ENCODE measurements around the gene LTBP2.

The LTBP2 gene

DNA sequence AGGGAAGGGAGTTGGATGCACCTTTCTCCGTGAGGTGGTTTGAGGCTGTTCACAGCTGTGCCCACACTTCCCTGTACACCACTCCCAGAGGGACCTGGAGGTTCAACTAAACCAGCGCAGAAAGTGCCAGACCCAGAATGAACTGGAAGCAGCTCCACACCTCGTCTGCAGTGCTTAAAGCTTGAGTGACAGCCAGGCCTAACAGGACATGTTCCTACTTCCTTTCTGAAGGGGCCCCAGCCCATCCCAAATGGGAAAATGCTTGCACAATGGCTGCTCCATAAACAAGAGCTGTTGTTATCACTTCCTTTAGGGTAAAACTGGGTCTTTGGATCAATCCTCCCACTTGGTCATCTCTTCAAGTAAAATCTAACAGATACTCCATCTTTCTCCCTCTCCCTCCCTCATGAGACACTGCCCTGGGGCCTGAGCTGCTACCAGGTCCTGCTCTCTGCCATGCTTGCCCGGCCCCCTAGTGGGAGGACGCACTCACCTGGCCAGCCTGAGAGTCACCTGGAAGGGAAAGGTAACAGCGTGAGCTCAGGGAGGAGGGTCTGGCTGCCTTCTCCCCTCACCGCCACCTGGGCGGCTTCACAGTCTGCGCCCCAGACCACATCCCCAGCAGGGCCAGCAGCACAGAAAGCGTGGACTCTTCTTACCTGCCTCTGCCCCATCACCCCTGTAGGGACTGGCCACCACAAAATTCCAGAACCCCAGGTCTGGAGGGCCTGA, 85.0 kb downstream of the LTBP2 start:
- no peaks in the 10 kb centered on the region for H3K9me3 ChIP-seq (replicated peaks; ENCODE audit: insufficient read depth, low read length)
- H3K4me2 ChIP-seq (ENCODE audit: low read depth, low read length) = no peak overlapping the region
- no peak for TF ChIP-seq EZH2 (optimal IDR thresholded peaks at IDR 0.05; ENCODE audit: low read depth, low read length)
- TF ChIP-seq, protein P1, sequence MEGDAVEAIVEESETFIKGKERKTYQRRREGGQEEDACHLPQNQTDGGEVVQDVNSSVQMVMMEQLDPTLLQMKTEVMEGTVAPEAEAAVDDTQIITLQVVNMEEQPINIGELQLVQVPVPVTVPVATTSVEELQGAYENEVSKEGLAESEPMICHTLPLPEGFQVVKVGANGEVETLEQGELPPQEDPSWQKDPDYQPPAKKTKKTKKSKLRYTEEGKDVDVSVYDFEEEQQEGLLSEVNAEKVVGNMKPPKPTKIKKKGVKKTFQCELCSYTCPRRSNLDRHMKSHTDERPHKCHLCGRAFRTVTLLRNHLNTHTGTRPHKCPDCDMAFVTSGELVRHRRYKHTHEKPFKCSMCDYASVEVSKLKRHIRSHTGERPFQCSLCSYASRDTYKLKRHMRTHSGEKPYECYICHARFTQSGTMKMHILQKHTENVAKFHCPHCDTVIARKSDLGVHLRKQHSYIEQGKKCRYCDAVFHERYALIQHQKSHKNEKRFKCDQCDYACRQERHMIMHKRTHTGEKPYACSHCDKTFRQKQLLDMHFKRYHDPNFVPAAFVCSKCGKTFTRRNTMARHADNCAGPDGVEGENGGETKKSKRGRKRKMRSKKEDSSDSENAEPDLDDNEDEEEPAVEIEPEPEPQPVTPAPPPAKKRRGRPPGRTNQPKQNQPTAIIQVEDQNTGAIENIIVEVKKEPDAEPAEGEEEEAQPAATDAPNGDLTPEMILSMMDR (IDR thresholded peaks at IDR 0.05; ENCODE audit: low read length) = no peak
- no peaks in the 10 kb centered on the region for H3F3A ChIP-seq (ENCODE audit: insufficient read depth, low read length)
- H2AFZ ChIP-seq (ENCODE audit: low read length) = no peak overlapping the region
- no peaks in the 10 kb centered on the region for H3K79me2 ChIP-seq (ENCODE audit: low read length)
- H3K9ac ChIP-seq (ENCODE audit: low read length) = no peak overlapping the region
- H3K36me3 ChIP-seq (replicated peaks; ENCODE audit: insufficient read depth, low read length) = no peaks in the 10 kb centered on the region
- no peak overlapping the region for H3K4me3 ChIP-seq (ENCODE audit: low read length)
- no peak overlapping the region for H3K27ac ChIP-seq (ENCODE audit: low read length)
- H3K27me3 ChIP-seq (replicated peaks; ENCODE audit: insufficient read depth, low read length) = peaks cover 6% of the 10 kb centered on the region; the same call in 1 of the 2 replicates
- H3K9me2 ChIP-seq (replicated peaks; ENCODE audit: insufficient read depth, low read length) = no peaks in the 10 kb centered on the region
- H4K20me1 ChIP-seq (ENCODE audit: insufficient read depth, low read length) = no peaks in the 10 kb centered on the region
- DNase-seq = no peak
- peaks cover 15% of the 10 kb centered on the region for H3K4me1 ChIP-seq (ENCODE audit: low read length)

DNA sequence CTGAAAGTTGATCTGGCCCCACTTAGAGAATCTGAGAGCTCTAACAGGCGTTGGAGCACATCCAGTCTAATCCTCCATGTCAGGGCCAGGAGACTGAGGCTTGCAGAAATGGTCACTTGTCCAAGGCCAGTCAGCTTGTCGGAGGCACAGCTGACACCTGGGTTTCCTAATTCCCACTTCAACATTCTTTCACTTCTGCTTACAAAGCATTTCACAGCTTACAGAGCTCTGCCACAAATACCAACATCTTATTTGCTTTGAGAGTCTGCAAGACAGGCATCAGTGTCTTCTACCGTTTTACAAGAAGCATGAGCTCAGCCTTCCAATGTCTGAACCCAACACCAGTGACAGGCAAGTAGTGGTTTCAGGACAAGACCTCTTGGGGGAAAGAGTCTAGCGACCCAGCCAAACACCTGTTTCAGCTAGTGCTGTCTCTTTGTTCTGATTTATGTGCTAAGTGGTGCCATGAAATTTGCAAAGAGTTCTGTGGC, 86.6 kb downstream of the LTBP2 start:
- Histone ChIP-seq H3K4me1 (ENCODE audit: low read length) (peaks cover 15% of the 10 kb centered on the region), H3K36me3 (replicated peaks; ENCODE audit: insufficient read depth, low read length) (no peaks in the 10 kb centered on the region), H3K27ac (ENCODE audit: low read length) (no peak overlapping the region), H4K20me1 (ENCODE audit: insufficient read depth, low read length) (no peaks in the 10 kb centered on the region), H3F3A (ENCODE audit: insufficient read depth, low read length) (no peaks in the 10 kb centered on the region), H3K79me2 (ENCODE audit: low read length) (no peaks in the 10 kb centered on the region), H3K9ac (ENCODE audit: low read length) (no peak overlapping the region), H3K27me3 (replicated peaks; ENCODE audit: insufficient read depth, low read length) (peaks cover 12% of the 10 kb centered on the region), H2AFZ (ENCODE audit: low read length) (no peak overlapping the region), H3K4me2 (ENCODE audit: low read depth, low read length) (no peak overlapping the region), H3K9me2 (replicated peaks; ENCODE audit: insufficient read depth, low read length) (no peaks in the 10 kb centered on the region), H3K4me3 (ENCODE audit: low read length) (no peak overlapping the region), H3K9me3 (replicated peaks; ENCODE audit: insufficient read depth, low read length) (no peaks in the 10 kb centered on the region)
- DNase-seq = peak; percentile 10
- TF ChIP-seq EZH2phosphoT487 (IDR thresholded peaks at IDR 0.05; ENCODE audit: low read length) = no peak
- no peak for TF ChIP-seq EZH2 (optimal IDR thresholded peaks at IDR 0.05; ENCODE audit: low read depth, low read length)
- TF ChIP-seq, protein P1 (IDR thresholded peaks at IDR 0.05; ENCODE audit: low read length) = no peak

DNA sequence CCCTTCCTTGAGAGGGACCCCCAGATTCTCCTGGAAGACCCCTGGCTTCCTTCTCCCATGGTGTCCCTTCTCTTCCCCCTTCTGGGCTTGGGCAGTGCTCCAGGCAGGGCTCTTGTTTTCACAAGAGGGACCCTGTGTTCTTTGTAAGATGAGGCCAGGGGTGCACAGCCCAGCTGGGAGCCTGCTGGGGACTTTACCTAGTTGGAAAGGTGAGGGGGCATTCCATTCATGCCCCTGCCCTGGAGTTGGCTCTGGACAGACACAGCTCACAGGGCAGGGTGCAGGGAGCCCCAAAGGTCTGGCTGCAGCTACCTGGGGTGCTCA, 87.3 kb downstream of the LTBP2 start:
- Histone ChIP-seq H3K4me1 (ENCODE audit: low read length) (peaks cover 15% of the 10 kb centered on the region), H4K20me1 (ENCODE audit: insufficient read depth, low read length) (no peaks in the 10 kb centered on the region), H2AFZ (ENCODE audit: low read length) (no peak overlapping the region), H3F3A (ENCODE audit: insufficient read depth, low read length) (no peaks in the 10 kb centered on the region), H3K36me3 (replicated peaks; ENCODE audit: insufficient read depth, low read length) (no peaks in the 10 kb centered on the region), H3K9me3 (replicated peaks; ENCODE audit: insufficient read depth, low read length) (no peaks in the 10 kb centered on the region), H3K79me2 (ENCODE audit: low read length) (no peaks in the 10 kb centered on the region), H3K4me3 (ENCODE audit: low read length) (no peak overlapping the region), H3K4me2 (ENCODE audit: low read depth, low read length) (no peak overlapping the region), H3K9me2 (replicated peaks; ENCODE audit: insufficient read depth, low read length) (no peaks in the 10 kb centered on the region), H3K9ac (ENCODE audit: low read length) (no peak overlapping the region), H3K27ac (ENCODE audit: low read length) (no peak overlapping the region), H3K27me3 (replicated peaks; ENCODE audit: insufficient read depth, low read length) (peaks cover 17% of the 10 kb centered on the region)
- TF ChIP-seq EZH2 (optimal IDR thresholded peaks at IDR 0.05; ENCODE audit: low read depth, low read length) = no peak
- TF ChIP-seq EZH2phosphoT487 (IDR thresholded peaks at IDR 0.05; ENCODE audit: low read length) = no peak
- TF ChIP-seq, protein P1 (IDR thresholded peaks at IDR 0.05; ENCODE audit: low read length) = no peak
- DNase-seq = no peak

Measured in MM.1S (cell line).